ENCODE data around the gene HNRNPK.

HNRNPK gene

GRCh38 chr9:83979812-83980394 is at the start of gene HNRNPK:
Gene HNRNPK, minus strand, starts transcription at chr9:83980215. Its CDS starts 1,963 bp downstream, at chr9:83978252.
- DNase-seq (ENCODE audit: low read depth), result peak; percentile 95
- H3K4me3 ChIP-seq (ENCODE audit: control insufficient read depth, low read depth, low read length), result peak within 1 kb of the TSS; percentile 73
- no peak for TF ChIP-seq CTCF (IDR thresholded peaks at IDR 0.05; ENCODE audit: control insufficient read depth, insufficient read depth, low read depth, low read length, missing control alignments)

- DNase-seq (ENCODE audit: low read depth), result no peak
- H3K4me3 ChIP-seq (ENCODE audit: control insufficient read depth, low read depth, low read length), result no peak overlapping the region
- no peak for TF ChIP-seq CTCF (IDR thresholded peaks at IDR 0.05; ENCODE audit: control insufficient read depth, insufficient read depth, low read depth, low read length, missing control alignments)
These were observed 47.2 kb upstream of the HNRNPK start for GRCh38 chr9:84027201-84027600.

- no peak for DNase-seq (ENCODE audit: low read depth)
- H3K4me3 ChIP-seq (ENCODE audit: control insufficient read depth, low read depth, low read length), result no peak overlapping the region
- no peak for TF ChIP-seq CTCF (IDR thresholded peaks at IDR 0.05; ENCODE audit: control insufficient read depth, insufficient read depth, low read depth, low read length, missing control alignments)
These were observed 44.1 kb upstream of the HNRNPK start for GRCh38 chr9:84024041-84024575.

GRCh38 chr9:84007662-84008061 is 27.6 kb upstream of the HNRNPK start:
- no peak for DNase-seq (ENCODE audit: low read depth)
- no peak for TF ChIP-seq CTCF (IDR thresholded peaks at IDR 0.05; ENCODE audit: control insufficient read depth, insufficient read depth, low read depth, low read length, missing control alignments)
- no peak overlapping the region for H3K4me3 ChIP-seq (ENCODE audit: control insufficient read depth, low read depth, low read length)

- no peak for TF ChIP-seq CTCF (IDR thresholded peaks at IDR 0.05; ENCODE audit: control insufficient read depth, insufficient read depth, low read depth, low read length, missing control alignments)
- DNase-seq (ENCODE audit: low read depth), result no peak
- no peak overlapping the region for H3K4me3 ChIP-seq (ENCODE audit: control insufficient read depth, low read depth, low read length)
These were observed 23.2 kb upstream of the HNRNPK start for GRCh38 chr9:84003246-84003645.

- H3K4me3 ChIP-seq (ENCODE audit: control insufficient read depth, low read depth, low read length), result no peak overlapping the region
- DNase-seq (ENCODE audit: low read depth), result no peak
- TF ChIP-seq CTCF (IDR thresholded peaks at IDR 0.05; ENCODE audit: control insufficient read depth, insufficient read depth, low read depth, low read length, missing control alignments), result no peak
These were observed 22.3 kb upstream of the HNRNPK start for GRCh38 chr9:84002344-84002743.

Measured in AG09309 (cell line).